Right atrium auricular region (tissue), 2 donors: ENCODE results near the gene DHPS. TPM values are rescaled to one million over a fixed set of nuclear protein-coding genes. Genes with fewer than 3 reads are reported as not detected.

Source experiments
- DNase-seq: peaks from one replicate; pipeline ENCODE4 v3.0.0-alpha.2; 2019; ENCODE audit warnings: low spot score
- H3K27ac ChIP-seq, 2 donors: fragments of 200-600 bp; sonication (generic); 1 replicate in 1 of 2; 2 replicates in 1 of 2; pipeline ENCODE4 v1.5.1; 2016 to 2019
- H3K27me3 ChIP-seq, 2 donors: fragments of 200-600 bp; sonication (generic); one replicate each; pipeline versions ENCODE4 v1.5.1 to v1.6.0; 2017 to 2019
- H3K36me3 ChIP-seq: fragments of 200-600 bp; sonication (generic); one replicate; pipeline ENCODE4 v1.5.1; 2016
- H3K4me1 ChIP-seq, 2 donors: fragments of 200-600 bp; sonication (generic); one replicate each; pipeline versions ENCODE4 v1.5.1 to v1.6.0; 2017 to 2019
- H3K4me3 ChIP-seq, 2 donors: fragments of 200-600 bp; sonication (generic); 1 replicate in 1 of 2; 2 replicates in 1 of 2; pipeline ENCODE4 v1.5.1; 2017 to 2019; ENCODE audit warnings: mild to moderate bottlenecking in 1 of 2, moderate library complexity in 1 of 2
- H3K9me3 ChIP-seq, 2 donors: fragments of 200-600 bp; sonication (generic); one replicate each; pipeline ENCODE4 v1.5.1; 2019
- CTCF ChIP-seq, 2 donors: fragments of 200-600 bp; sonication (generic); IDR thresholded peaks; one replicate each; pipeline ENCODE4 v1.5.1; 2019; ENCODE audit warnings: antibody characterized with exemption in 2 of 2
- total RNA-seq, 2 donors: library from RNA; depleted of rRNA; stranded (reverse); fragments of >200 nt; gene quantifications; one replicate each; pipeline ENCODE4 v1.1.0, GENCODE V29; 2016

Gene DHPS
- total RNA-seq, 2 donors from 2014 or later, result 59.8 to 60.1 TPM

DNA sequence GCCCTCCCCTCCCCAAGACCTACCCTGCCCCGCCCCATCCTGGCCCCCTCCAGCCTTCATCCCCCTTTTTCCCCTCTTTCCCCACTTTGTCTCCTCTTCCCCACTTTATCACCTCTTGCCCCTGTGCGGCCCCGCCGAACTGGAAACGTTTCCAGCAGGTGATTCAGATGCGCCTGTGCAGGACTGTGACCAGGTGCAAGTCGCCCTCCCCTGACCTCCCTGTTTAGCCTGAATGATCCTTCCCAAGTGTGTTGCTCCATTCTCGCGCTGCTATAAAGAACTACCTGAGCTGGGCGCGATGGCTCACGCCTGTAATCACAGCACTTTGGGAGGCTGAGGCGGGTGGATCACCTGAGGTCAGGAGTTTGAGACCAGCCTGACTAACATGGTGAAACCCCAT, 45.0 kb downstream of the DHPS start:
- no peak for DNase-seq
- Histone ChIP-seq H3K4me1 (peaks cover 0 to 12% of the 10 kb centered on the region in 2 donors), H3K27me3 (no peaks in the 10 kb centered on the region), H3K27ac (no peak overlapping the region), H3K9me3 (no peaks in the 10 kb centered on the region), H3K4me3 (no peak overlapping the region), H3K36me3 (no peaks in the 10 kb centered on the region)
- no peak for TF ChIP-seq CTCF (IDR thresholded peaks at IDR 0.05)

DNA sequence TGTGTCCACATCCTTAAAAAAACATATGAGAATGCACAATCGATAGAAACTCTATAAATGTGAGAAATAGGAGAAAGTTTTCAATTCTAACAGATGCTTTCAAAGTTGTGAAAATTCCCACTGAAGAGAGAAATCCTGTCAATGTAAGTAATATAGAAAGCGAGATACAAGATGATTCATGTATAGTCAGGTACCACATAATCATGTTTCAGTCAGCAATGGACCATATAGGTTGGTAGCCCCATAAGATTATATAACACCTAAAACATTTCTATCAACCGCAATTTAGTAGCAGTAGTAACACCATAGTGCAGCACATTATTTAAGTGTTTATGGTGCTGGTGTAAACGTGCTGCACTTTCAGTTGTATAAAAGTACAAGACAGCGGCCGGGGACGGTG, 52.5 kb downstream of the DHPS start:
- no peaks in the 10 kb centered on the region for H3K4me1 ChIP-seq
- H3K9me3 ChIP-seq, result peaks cover 7 to 22% of the 10 kb centered on the region in 2 donors
- H3K36me3 ChIP-seq, result peaks cover 59% of the 10 kb centered on the region
- no peak overlapping the region for H3K4me3 ChIP-seq
- H3K27ac ChIP-seq, result no peak overlapping the region
- no peak for TF ChIP-seq CTCF (IDR thresholded peaks at IDR 0.05)
- H3K27me3 ChIP-seq, result no peaks in the 10 kb centered on the region
- no peak for DNase-seq

GRCh38 chr19:12628040-12629022, 53.3 kb downstream of the DHPS start:
- Histone ChIP-seq H3K27me3 (no peaks in the 10 kb centered on the region), H3K4me1 (no peaks in the 10 kb centered on the region), H3K4me3 (no peak overlapping the region), H3K27ac (no peak overlapping the region), H3K36me3 (peaks cover 67% of the 10 kb centered on the region), H3K9me3 (peaks cover 7 to 22% of the 10 kb centered on the region in 2 donors)
- no peak for DNase-seq
- no peak for TF ChIP-seq CTCF (IDR thresholded peaks at IDR 0.05)

GRCh38 chr19:12626958-12627357, 54.7 kb downstream of the DHPS start:
- TF ChIP-seq CTCF (IDR thresholded peaks at IDR 0.05), result no peak
- Histone ChIP-seq H3K27me3 (no peaks in the 10 kb centered on the region), H3K4me3 (no peak overlapping the region), H3K9me3 (peaks cover 7 to 22% of the 10 kb centered on the region in 2 donors), H3K4me1 (no peaks in the 10 kb centered on the region), H3K36me3 (peaks cover 67% of the 10 kb centered on the region), H3K27ac (no peak overlapping the region)
- DNase-seq, result no peak

Other genes starting within 250 kb of the DHPS start
- gene ZNF443, start 240.9 kb downstream of the DHPS start, total RNA-seq, result 1 to 10 TPM; 1.7 to 2.6 TPM
- 1 to 10 TPM; 1.6 to 2.0 TPM for gene ZNF709, start 197.1 kb downstream of the DHPS start, total RNA-seq
- gene ZNF564, start 130.4 kb downstream of the DHPS start, total RNA-seq, result 1 to 10 TPM; 8.5 to 8.6 TPM
- 1 to 10 TPM; 2.5 to 4.5 TPM for gene ZNF490, start 71.1 kb downstream of the DHPS start, total RNA-seq
- 10 to 100 TPM in 1 of 2 donors, 1 to 10 TPM in 1; 8.2 to 10.1 TPM for gene ZNF791, start 71.0 kb downstream of the DHPS start, total RNA-seq
- gene MAN2B1, start 15.1 kb downstream of the DHPS start, total RNA-seq, result 10 to 100 TPM; 33.7 to 35.5 TPM
- gene WDR83, start 15.1 kb downstream of the DHPS start, total RNA-seq, result 10 to 100 TPM; 10.1 to 11.6 TPM
- not detected for gene GNG14, start 6.1 kb upstream of the DHPS start, total RNA-seq
- 1 to 10 TPM; 1.8 TPM for gene FBXW9, start 14.8 kb upstream of the DHPS start, total RNA-seq
- gene TNPO2, start 42.1 kb upstream of the DHPS start, total RNA-seq, result 10 to 100 TPM; 35.9 to 55.2 TPM
- gene TRIR, start 52.8 kb upstream of the DHPS start, total RNA-seq, result 100 to 1,000 TPM; 262 to 287 TPM
- 10 to 100 TPM; 44.6 to 55.1 TPM for gene GET3, start 55.6 kb upstream of the DHPS start, total RNA-seq
- gene BEST2, start 69.9 kb upstream of the DHPS start, total RNA-seq, result not detected
- 10 to 100 TPM; 11.4 to 12.2 TPM for gene HOOK2, start 93.7 kb upstream of the DHPS start, total RNA-seq
- gene JUNB, start 109.6 kb upstream of the DHPS start, total RNA-seq, result 100 to 1,000 TPM; 321 to 506 TPM
- 100 to 1,000 TPM; 702 to 859 TPM for gene PRDX2, start 119.9 kb upstream of the DHPS start, total RNA-seq
- gene THSD8, start 120.2 kb upstream of the DHPS start, total RNA-seq, result not detected
- 1 to 10 TPM; 3.1 to 4.0 TPM for gene RNASEH2A, start 124.7 kb upstream of the DHPS start, total RNA-seq
- not detected for gene RTBDN, start 152.7 kb upstream of the DHPS start, total RNA-seq
- gene MAST1, start 156.6 kb upstream of the DHPS start, total RNA-seq, result not detected
- 10 to 100 TPM; 24.2 to 24.9 TPM for gene DNASE2, start 199.6 kb upstream of the DHPS start, total RNA-seq
- under 1 TPM in 1 of 2 donors, not detected in 1; 0.26 TPM for gene KLF1, start 205.3 kb upstream of the DHPS start, total RNA-seq
- gene GCDH, start 209.3 kb upstream of the DHPS start, total RNA-seq, result 10 to 100 TPM; 28.4 to 58.3 TPM
- gene SYCE2, start 237.4 kb upstream of the DHPS start, total RNA-seq, result not detected